ENCODE measurements around the gene C1QTNF12. TPM values are rescaled to one million over a fixed set of nuclear protein-coding genes. Genes with fewer than 3 reads are reported as not detected.
A peak's percentile ranks its signal among the peaks of the same experiment; 100 is the strongest.

The C1QTNF12 gene
- total RNA-seq, 1 donor from 2014 or later = 2.2 TPM

DNA sequence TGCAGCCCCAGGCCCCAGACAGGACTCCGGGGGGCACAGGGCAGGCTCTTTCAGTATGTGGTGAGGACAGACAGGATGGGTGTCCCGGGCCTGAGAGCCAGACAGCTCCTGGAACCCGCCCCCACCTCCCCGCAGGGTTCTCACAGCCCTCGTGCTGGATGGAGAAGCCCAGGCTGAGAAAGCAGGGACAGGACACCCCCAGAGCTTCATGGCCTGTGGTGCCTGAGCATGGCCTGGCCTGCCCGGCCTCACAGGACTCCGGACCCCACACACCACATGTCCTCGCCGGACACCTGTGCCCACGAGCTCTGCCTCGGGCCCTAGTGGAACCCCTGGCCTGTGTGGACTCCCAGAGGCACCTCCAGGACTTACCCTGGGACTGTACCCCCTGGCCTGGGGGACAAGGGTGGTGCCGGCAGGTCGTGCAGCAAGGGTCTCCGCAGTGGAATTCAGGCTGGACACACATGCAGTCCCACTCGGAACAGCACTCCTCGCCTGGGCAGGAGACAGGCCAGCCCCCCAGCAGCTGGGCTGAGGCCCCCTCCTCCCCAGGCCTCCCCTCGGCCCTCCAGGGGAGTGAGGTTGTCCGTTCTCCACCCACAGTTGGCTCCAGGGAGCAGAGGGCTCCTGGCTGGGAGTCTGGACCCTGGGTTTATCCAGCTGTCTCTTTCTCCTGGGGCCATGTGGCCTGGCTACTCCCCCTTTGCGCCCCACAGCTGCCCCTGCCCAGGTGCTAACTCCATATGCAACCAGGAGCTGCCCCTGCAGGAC, 41.3 kb downstream of the C1QTNF12 start:
- H3K27me3 Mint-ChIP-seq (ENCODE audit: insufficient read depth) = no peaks in the 10 kb centered on the region
- H3K27ac Mint-ChIP-seq = peak overlapping the region; percentile 63
- no peak for DNase-seq (ENCODE audit: low spot score)
- H3K36me3 Mint-ChIP-seq (ENCODE audit: low read depth) = peaks cover 10% of the 10 kb centered on the region
- peaks cover 23% of the 10 kb centered on the region for H3K4me1 Mint-ChIP-seq (ENCODE audit: low read depth)
- intact Hi-C loops (cut with micrococcal nuclease) = loop anchor here (5.0 kb wide), 3 partner anchors 47 to 102 kb away; partner anchors contain the start of genes ACAP3 and PUSL1
- no peaks in the 10 kb centered on the region for H3K9me3 Mint-ChIP-seq
- peak overlapping the region; percentile 86 for H3K4me3 Mint-ChIP-seq

DNA sequence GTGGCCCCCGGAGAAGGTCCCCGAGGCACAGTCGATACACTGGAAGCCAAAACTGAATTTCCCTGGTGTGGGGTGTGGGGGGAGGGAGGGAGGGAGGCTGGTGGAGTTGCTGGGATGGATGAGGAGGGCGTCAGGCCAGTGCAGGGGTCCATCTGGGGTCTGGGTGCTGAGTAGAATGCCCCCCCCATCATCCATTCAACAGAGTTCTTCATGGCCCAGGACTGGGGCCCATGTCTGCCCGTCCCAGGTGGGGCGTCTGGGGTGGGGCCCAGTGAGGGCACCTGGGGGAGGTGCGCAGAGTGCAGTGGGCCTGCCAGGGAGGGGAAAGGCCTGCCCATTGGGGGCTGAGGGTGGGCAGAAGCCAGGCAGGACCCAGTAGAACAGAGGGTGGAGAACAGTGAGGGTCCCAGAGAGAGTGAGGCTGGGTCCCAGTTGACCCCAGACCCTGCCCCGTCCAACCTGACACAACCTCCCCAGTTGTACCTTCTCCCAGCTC, 42.0 kb downstream of the C1QTNF12 start:
- intact Hi-C loops (cut with micrococcal nuclease) = no loop called here
- no peak for DNase-seq (ENCODE audit: low spot score)
- Mint-ChIP-seq H3K9me3 (no peaks in the 10 kb centered on the region), H3K36me3 (ENCODE audit: low read depth) (peaks cover 10% of the 10 kb centered on the region), H3K4me3 (peak overlapping the region; percentile 86), H3K4me1 (ENCODE audit: low read depth) (peaks cover 21% of the 10 kb centered on the region), H3K27me3 (ENCODE audit: insufficient read depth) (no peaks in the 10 kb centered on the region), H3K27ac (peak overlapping the region; percentile 63)

- no peak for DNase-seq (ENCODE audit: low spot score)
- intact Hi-C loops (cut with micrococcal nuclease) = no loop called here
- Mint-ChIP-seq H3K4me3 (peak overlapping the region; percentile 86), H3K36me3 (ENCODE audit: low read depth) (peaks cover 8% of the 10 kb centered on the region), H3K27me3 (ENCODE audit: insufficient read depth) (no peaks in the 10 kb centered on the region), H3K27ac (peak overlapping the region; percentile 23), H3K9me3 (no peaks in the 10 kb centered on the region), H3K4me1 (ENCODE audit: low read depth) (peaks cover 18% of the 10 kb centered on the region)
Observed at GRCh38 chr1:1203561-1204424, 42.7 kb downstream of the C1QTNF12 start.

- Mint-ChIP-seq H3K27me3 (ENCODE audit: insufficient read depth) (no peaks in the 10 kb centered on the region), H3K4me1 (ENCODE audit: low read depth) (peaks cover 11% of the 10 kb centered on the region), H3K27ac (peak overlapping the region; percentile 23), H3K36me3 (ENCODE audit: low read depth) (peaks cover 5% of the 10 kb centered on the region), H3K9me3 (no peaks in the 10 kb centered on the region), H3K4me3 (peak overlapping the region; percentile 7)
- no peak for DNase-seq (ENCODE audit: low spot score)
- intact Hi-C loops (cut with micrococcal nuclease) = no loop called here
Observed at GRCh38 chr1:1202831-1203560, 43.5 kb downstream of the C1QTNF12 start.

- peak overlapping the region; percentile 89 for H3K27ac Mint-ChIP-seq
- peak; percentile 88 for DNase-seq (ENCODE audit: low spot score)
- H3K9me3 Mint-ChIP-seq = no peaks in the 10 kb centered on the region
- H3K4me3 Mint-ChIP-seq = peak overlapping the region; percentile 68
- no peaks in the 10 kb centered on the region for H3K27me3 Mint-ChIP-seq (ENCODE audit: insufficient read depth)
- peaks cover 8% of the 10 kb centered on the region for H3K36me3 Mint-ChIP-seq (ENCODE audit: low read depth)
- H3K4me1 Mint-ChIP-seq (ENCODE audit: low read depth) = peaks cover 6% of the 10 kb centered on the region
- intact Hi-C loops (cut with micrococcal nuclease) = loop anchor here (1.0 to 2.0 kb wide), 2 partner anchors 14 to 85 kb away; partner anchors contain the start of genes C1orf159 and TNFRSF4
Observed at GRCh38 chr1:1200876-1201810, 45.4 kb downstream of the C1QTNF12 start.

DNA sequence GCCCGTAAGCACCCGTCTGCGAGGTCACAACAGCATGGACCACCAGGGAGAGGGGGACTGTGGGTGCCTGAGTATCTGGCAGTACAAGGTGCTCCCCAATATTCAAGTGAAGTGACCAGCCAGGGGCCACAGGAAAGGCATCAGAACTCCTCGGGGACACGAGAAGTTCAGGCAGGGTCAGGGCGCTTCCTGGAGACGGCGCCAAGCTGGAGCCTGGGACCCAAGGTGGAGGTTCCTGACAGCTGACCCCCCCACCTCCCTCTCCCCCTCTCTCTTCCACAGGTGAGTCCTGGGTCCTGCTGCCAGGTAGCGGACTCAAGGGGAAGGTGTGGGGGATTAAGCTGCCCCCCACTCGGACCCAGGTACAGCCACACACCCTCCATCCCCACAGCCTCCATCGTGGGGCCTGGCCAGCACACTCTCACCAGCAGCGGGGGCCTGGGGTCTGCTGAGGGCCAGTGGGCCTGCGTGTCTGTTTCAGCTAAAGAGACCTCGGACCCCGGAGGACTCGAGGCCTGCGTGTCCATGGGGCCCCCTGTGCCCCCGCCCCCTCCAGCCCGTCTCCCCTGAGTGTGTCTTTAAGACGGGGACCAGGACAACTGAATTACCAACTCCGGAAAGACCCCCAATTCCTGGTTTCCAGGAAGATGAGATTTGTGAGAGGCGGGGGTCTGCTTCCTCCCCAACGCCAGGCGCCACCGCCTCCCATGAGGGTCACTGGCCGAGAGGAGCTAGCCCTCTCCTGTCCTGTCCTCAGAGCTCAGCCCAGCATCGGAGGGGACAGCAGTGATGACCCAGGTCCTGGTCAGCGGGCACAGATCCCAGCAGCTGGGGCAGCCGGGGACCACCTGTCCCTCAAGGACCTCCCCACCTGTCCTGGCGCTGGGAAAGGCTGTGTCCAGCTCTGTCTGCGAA, 46.3 kb downstream of the C1QTNF12 start:
- Mint-ChIP-seq H3K36me3 (ENCODE audit: low read depth) (peaks cover 17% of the 10 kb centered on the region), H3K27ac (peak overlapping the region; percentile 89), H3K9me3 (peaks cover 3% of the 10 kb centered on the region), H3K27me3 (ENCODE audit: insufficient read depth) (no peaks in the 10 kb centered on the region), H3K4me3 (peak overlapping the region; percentile 68), H3K4me1 (ENCODE audit: low read depth) (peaks cover 6% of the 10 kb centered on the region)
- intact Hi-C loops (cut with micrococcal nuclease) = loop anchor here (2.0 kb wide), 1 partner anchor 15 kb away; the partner anchor contains the start of gene TNFRSF4
- no peak for DNase-seq (ENCODE audit: low spot score)

- Mint-ChIP-seq H3K9me3 (peaks cover 12% of the 10 kb centered on the region), H3K4me1 (ENCODE audit: low read depth) (peaks cover 6% of the 10 kb centered on the region), H3K4me3 (peak overlapping the region; percentile 11), H3K27ac (peak overlapping the region; percentile 89), H3K27me3 (ENCODE audit: insufficient read depth) (no peaks in the 10 kb centered on the region), H3K36me3 (ENCODE audit: low read depth) (peaks cover 23% of the 10 kb centered on the region)
- DNase-seq (ENCODE audit: low spot score) = no peak
- intact Hi-C loops (cut with micrococcal nuclease) = no loop called here
Observed at GRCh38 chr1:1199141-1199960, 47.2 kb downstream of the C1QTNF12 start.

GRCh38 chr1:1198423-1199140, 47.9 kb downstream of the C1QTNF12 start:
- peaks cover 6% of the 10 kb centered on the region for H3K4me1 Mint-ChIP-seq (ENCODE audit: low read depth)
- no peak overlapping the region for H3K4me3 Mint-ChIP-seq
- H3K27ac Mint-ChIP-seq = peak overlapping the region; percentile 40
- peaks cover 24% of the 10 kb centered on the region for H3K36me3 Mint-ChIP-seq (ENCODE audit: low read depth)
- no peaks in the 10 kb centered on the region for H3K27me3 Mint-ChIP-seq (ENCODE audit: insufficient read depth)
- no peak for DNase-seq (ENCODE audit: low spot score)
- intact Hi-C loops (cut with micrococcal nuclease) = no loop called here
- H3K9me3 Mint-ChIP-seq = peaks cover 18% of the 10 kb centered on the region

GRCh38 chr1:1197551-1198422, 48.7 kb downstream of the C1QTNF12 start:
- no peak overlapping the region for H3K27ac Mint-ChIP-seq
- H3K4me1 Mint-ChIP-seq (ENCODE audit: low read depth) = peaks cover 6% of the 10 kb centered on the region
- peaks cover 18% of the 10 kb centered on the region for H3K9me3 Mint-ChIP-seq
- no peak for DNase-seq (ENCODE audit: low spot score)
- intact Hi-C loops (cut with micrococcal nuclease) = no loop called here
- H3K4me3 Mint-ChIP-seq = no peak overlapping the region
- no peaks in the 10 kb centered on the region for H3K27me3 Mint-ChIP-seq (ENCODE audit: insufficient read depth)
- peaks cover 24% of the 10 kb centered on the region for H3K36me3 Mint-ChIP-seq (ENCODE audit: low read depth)
